Measurements from ENCODE around the gene MT1M. TPM values are rescaled to one million over a fixed set of nuclear protein-coding genes. Genes with fewer than 3 reads are reported as not detected.

The MT1M gene
- total and polyA plus RNA-seq, 2 of the 4 experiments (the other 2 are of a cell fraction), result 0.10 TPM; not detected in 1

DNA sequence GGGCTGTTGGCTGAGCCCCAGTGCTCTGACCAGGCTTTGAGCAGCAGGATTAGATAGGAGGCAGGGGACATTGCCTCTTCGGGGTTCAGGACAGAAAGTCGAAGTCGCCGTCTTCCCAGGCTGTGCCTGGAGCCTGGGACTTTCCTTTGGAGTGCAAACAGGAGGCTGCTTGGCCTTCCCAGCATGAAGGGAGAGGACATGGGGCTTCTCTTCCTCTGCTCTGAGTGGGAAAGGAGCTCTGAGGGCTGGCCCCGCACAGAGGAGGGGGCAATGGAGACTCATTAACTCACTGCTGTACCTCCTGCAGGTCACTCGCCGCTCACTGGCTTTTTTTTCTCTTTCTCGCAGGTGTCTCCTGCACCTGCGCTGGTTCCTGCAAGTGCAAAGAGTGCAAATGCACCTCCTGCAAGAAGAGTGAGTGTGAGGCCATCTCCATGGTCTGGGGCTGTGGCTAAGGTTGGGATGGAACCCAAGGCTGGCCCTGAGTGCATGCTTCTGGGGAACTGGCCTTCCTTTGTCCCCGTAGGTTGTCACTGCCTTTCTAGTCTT lies 25.9 kb downstream of the MT1M start:
- Histone ChIP-seq H3K9me3 (ENCODE audit: control insufficient read depth, insufficient read depth, low read length) (no peaks in the 10 kb centered on the region), H3K27me3 (ENCODE audit: control insufficient read depth, insufficient read depth, low read length) (peaks cover 78% of the 10 kb centered on the region), H2AFZ (replicated peaks; ENCODE audit: low read length, poor library complexity) (peak overlapping the region; percentile 73), H2BK15ac (ENCODE audit: low read depth, low read length) (no peak overlapping the region), H2AK9ac (replicated peaks; ENCODE audit: low read depth, low read length, poor library complexity) (no peak overlapping the region), H3K79me1 (ENCODE audit: low read depth in 1 of 2, low read length in 2 of 2) (no peaks in the 10 kb centered on the region), H4K5ac (ENCODE audit: low read depth, low read length) (no peak overlapping the region), H3K4ac (ENCODE audit: low read depth, low read length) (no peak overlapping the region), H3K4me3 (ENCODE audit: insufficient read depth, low read depth, low read length) (no peak overlapping the region), H3K9ac (ENCODE audit: low read depth, low read length) (no peak overlapping the region), H3K14ac (replicated peaks; ENCODE audit: low read depth, low read length) (no peak overlapping the region), H3K9me1 (ENCODE audit: insufficient read depth, low read length) (peaks cover 3% of the 10 kb centered on the region; the same call in 1 of the 2 replicates), H2BK120ac (ENCODE audit: low read depth, low read length) (no peak overlapping the region), H3K56ac (ENCODE audit: extremely low read depth, insufficient read depth, low read length) (no peak overlapping the region), H2BK5ac (ENCODE audit: low read depth, low read length, poor library complexity, severe bottlenecking) (no peak overlapping the region), H2BK20ac (ENCODE audit: low read depth, low read length) (no peak overlapping the region), H3K23ac (ENCODE audit: low read depth, low read length) (peak overlapping the region; percentile 13; the same call in 1 of the 2 replicates), H3K4me2 (ENCODE audit: low read depth, low read length) (peak overlapping the region; percentile 27), H4K91ac (ENCODE audit: insufficient read depth, low read depth, low read length) (no peak overlapping the region), H3K4me1 (ENCODE audit: control insufficient read depth, insufficient read depth, low read length) (peaks cover 3% of the 10 kb centered on the region; the same call in 1 of the 2 replicates), H4K8ac (ENCODE audit: low read depth in 2 of 2, low read length in 2 of 2) (no peak overlapping the region), H3K36me3 (ENCODE audit: control insufficient read depth, insufficient read depth, low read length) (no peaks in the 10 kb centered on the region), H3K18ac (ENCODE audit: low read depth, low read length) (no peak overlapping the region), H3K27ac (ENCODE audit: insufficient read depth, low read length) (no peak overlapping the region), H2AK5ac (ENCODE audit: low read depth, low read length) (no peak overlapping the region), H4K20me1 (ENCODE audit: insufficient read depth, low read length) (no peaks in the 10 kb centered on the region)
- ATAC-seq (ENCODE audit: low read depth) (no peak), DNase-seq (no peak)
- intact Hi-C loops (cut with micrococcal nuclease), result no loop called here
- TF ChIP-seq RFX5 (IDR thresholded peaks at IDR 0.05; ENCODE audit: low read depth, low read length), result no peak
- TF ChIP-seq, protein P1, sequence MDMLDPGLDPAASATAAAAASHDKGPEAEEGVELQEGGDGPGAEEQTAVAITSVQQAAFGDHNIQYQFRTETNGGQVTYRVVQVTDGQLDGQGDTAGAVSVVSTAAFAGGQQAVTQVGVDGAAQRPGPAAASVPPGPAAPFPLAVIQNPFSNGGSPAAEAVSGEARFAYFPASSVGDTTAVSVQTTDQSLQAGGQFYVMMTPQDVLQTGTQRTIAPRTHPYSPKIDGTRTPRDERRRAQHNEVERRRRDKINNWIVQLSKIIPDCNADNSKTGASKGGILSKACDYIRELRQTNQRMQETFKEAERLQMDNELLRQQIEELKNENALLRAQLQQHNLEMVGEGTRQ (IDR thresholded peaks at IDR 0.05; ENCODE audit: low read depth, low read length), result no peak
- no peak for TF ChIP-seq CHD1 (IDR thresholded peaks at IDR 0.05; ENCODE audit: low read depth, low read length)
- TF ChIP-seq NFE2L2 (IDR thresholded peaks at IDR 0.05; ENCODE audit: low read depth, low read length), result no peak
- TF ChIP-seq FOS (IDR thresholded peaks at IDR 0.05; ENCODE audit: low read depth, low read length), result no peak
- TF ChIP-seq BHLHE40 (IDR thresholded peaks at IDR 0.05; ENCODE audit: low read depth, low read length), result no peak
- TF ChIP-seq, protein P2, sequence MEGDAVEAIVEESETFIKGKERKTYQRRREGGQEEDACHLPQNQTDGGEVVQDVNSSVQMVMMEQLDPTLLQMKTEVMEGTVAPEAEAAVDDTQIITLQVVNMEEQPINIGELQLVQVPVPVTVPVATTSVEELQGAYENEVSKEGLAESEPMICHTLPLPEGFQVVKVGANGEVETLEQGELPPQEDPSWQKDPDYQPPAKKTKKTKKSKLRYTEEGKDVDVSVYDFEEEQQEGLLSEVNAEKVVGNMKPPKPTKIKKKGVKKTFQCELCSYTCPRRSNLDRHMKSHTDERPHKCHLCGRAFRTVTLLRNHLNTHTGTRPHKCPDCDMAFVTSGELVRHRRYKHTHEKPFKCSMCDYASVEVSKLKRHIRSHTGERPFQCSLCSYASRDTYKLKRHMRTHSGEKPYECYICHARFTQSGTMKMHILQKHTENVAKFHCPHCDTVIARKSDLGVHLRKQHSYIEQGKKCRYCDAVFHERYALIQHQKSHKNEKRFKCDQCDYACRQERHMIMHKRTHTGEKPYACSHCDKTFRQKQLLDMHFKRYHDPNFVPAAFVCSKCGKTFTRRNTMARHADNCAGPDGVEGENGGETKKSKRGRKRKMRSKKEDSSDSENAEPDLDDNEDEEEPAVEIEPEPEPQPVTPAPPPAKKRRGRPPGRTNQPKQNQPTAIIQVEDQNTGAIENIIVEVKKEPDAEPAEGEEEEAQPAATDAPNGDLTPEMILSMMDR (conservative IDR thresholded peaks at IDR 0.05; ENCODE audit: low read depth, low read length), result no peak
- no peak for TF ChIP-seq MAFK (IDR thresholded peaks at IDR 0.05; ENCODE audit: low read depth, low read length)
- no peak for TF ChIP-seq RAD21 (IDR thresholded peaks at IDR 0.05; ENCODE audit: low read length)
- TF ChIP-seq POLR2A (IDR thresholded peaks at IDR 0.05; ENCODE audit: low read depth, low read length), result no peak
- TF ChIP-seq RCOR1 (IDR thresholded peaks at IDR 0.05; ENCODE audit: insufficient replicate concordance, low read length), result no peak
- TF ChIP-seq MXI1 (IDR thresholded peaks at IDR 0.05; ENCODE audit: borderline replicate concordance, low read depth, low read length), result no peak
- TF ChIP-seq, protein P3, sequence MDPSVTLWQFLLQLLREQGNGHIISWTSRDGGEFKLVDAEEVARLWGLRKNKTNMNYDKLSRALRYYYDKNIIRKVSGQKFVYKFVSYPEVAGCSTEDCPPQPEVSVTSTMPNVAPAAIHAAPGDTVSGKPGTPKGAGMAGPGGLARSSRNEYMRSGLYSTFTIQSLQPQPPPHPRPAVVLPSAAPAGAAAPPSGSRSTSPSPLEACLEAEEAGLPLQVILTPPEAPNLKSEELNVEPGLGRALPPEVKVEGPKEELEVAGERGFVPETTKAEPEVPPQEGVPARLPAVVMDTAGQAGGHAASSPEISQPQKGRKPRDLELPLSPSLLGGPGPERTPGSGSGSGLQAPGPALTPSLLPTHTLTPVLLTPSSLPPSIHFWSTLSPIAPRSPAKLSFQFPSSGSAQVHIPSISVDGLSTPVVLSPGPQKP (IDR thresholded peaks at IDR 0.05; ENCODE audit: borderline replicate concordance, low read depth, low read length), result no peak
- TF ChIP-seq CEBPB (IDR thresholded peaks at IDR 0.05; ENCODE audit: low read depth, low read length), result no peak
- TF ChIP-seq SMC3 (IDR thresholded peaks at IDR 0.05; ENCODE audit: low read depth, low read length), result no peak
- no peak for TF ChIP-seq MAZ (IDR thresholded peaks at IDR 0.05; ENCODE audit: borderline replicate concordance, low read depth, low read length)
- in situ Hi-C loops (cut with MboI; ENCODE audit: low sequenced_read_pairs), result no loop called here
- POLR2A ChIA-PET (ENCODE audit: unreplicated experiment), result no interaction called here
- 21% methylated on average over 5 of the region's 10 CpGs; no CpG with 5 or more reads in 1 of the 2 experiments for WGBS, 2 experiments (ENCODE audit: extremely low coverage in 2 of 2, insufficient read length in 1 of 2)
- dilution Hi-C loops (cut with HindIII; ENCODE audit: low sequenced_read_pairs, unreplicated experiment), result no loop called here
- CTCF ChIA-PET, result no interaction called here
- no TSS peak for BruUV-seq (replicated peaks)
